Left ventricle myocardium inferior (tissue), 1 donor: ENCODE measurements around the gene AP1G2. TPM values are rescaled to one million over a fixed set of nuclear protein-coding genes. Genes with fewer than 3 reads are reported as not detected.
"Not testable (repeated sequence)": the region's sequence is repeated elsewhere in the genome, so short reads cannot be mapped to it uniquely, and the experiment has no call there.

Experiments
- DNase-seq: peaks from one replicate; pipeline ENCODE4 v3.0.0-alpha.2; 2020
- H3K27ac ChIP-seq: fragments of 200-600 bp; replicated peaks from 2 replicates; pipeline ENCODE4 v1.8.0; 2021
- H3K27me3 ChIP-seq: fragments of 200-600 bp; 2 replicates; pipeline ENCODE4 v1.8.0; 2021; ENCODE audit warnings: low read depth
- H3K36me3 ChIP-seq: fragments of 200-600 bp; 2 replicates; pipeline ENCODE4 v1.8.0; 2021
- H3K4me1 ChIP-seq: fragments of 200-600 bp; 2 replicates; pipeline ENCODE4 v1.8.0; 2021
- H3K4me3 ChIP-seq: fragments of 200-600 bp; 2 replicates; pipeline ENCODE4 v1.8.0; 2021; ENCODE audit warnings: mild to moderate bottlenecking, moderate library complexity
- H3K9me3 ChIP-seq: fragments of 200-600 bp; replicated peaks from 2 replicates; pipeline ENCODE4 v1.8.0; 2021
- CTCF ChIP-seq: fragments of 200-600 bp; IDR thresholded peaks from 2 replicates; pipeline ENCODE4 v1.8.0; 2021; ENCODE audit warnings: antibody characterized with exemption, mild to moderate bottlenecking, borderline replicate concordance
- intact Hi-C: fragments of 100-400 bp; cut with micrococcal nuclease; formaldehyde crosslinking; loops from one replicate; pipeline ENCODE4 v1.11.0; 2022
- total RNA-seq: library from RNA; stranded (reverse); fragmentation: NEBNext Ultra II Directional; extraction: Animal tissue kit (Norgen Biotek cat#: 25700); gene quantifications from one replicate; pipeline ENCODE4 v1.2.1, GENCODE V29; 2021
- donor health status: DM: no; HTN: yes; CAD: no; lungs with severe emphysema.

AP1G2 gene
- total RNA-seq, 1 donor from 2014 or later: 10.4 TPM

DNA sequence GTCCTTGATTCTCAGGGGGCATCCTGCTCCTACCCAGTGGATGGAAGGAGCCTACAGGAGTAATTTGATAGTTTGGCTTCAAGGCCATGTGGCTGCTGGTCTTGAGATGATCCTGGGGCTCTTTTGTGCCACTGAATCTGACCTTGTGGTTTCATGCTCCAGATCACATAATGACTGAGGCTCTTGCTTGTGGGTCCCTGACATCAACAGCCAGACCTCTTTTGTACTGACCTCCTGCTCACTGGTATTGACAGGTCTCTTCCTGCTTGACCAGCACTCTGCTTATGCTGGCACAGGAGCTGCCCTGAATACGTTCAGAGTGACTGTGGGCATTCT lies 34.2 kb upstream of the AP1G2 start:
- H3K9me3 ChIP-seq: peaks cover 11% of the 10 kb centered on the region
- peaks cover 18% of the 10 kb centered on the region for H3K4me1 ChIP-seq
- peaks cover 3% of the 10 kb centered on the region for H3K27me3 ChIP-seq
- intact Hi-C loops: no loop called here
- no peaks in the 10 kb centered on the region for H3K36me3 ChIP-seq
- no peak overlapping the region for H3K27ac ChIP-seq
- TF ChIP-seq CTCF: no peak
- H3K4me3 ChIP-seq: no peak overlapping the region
- no peak for DNase-seq

DNA sequence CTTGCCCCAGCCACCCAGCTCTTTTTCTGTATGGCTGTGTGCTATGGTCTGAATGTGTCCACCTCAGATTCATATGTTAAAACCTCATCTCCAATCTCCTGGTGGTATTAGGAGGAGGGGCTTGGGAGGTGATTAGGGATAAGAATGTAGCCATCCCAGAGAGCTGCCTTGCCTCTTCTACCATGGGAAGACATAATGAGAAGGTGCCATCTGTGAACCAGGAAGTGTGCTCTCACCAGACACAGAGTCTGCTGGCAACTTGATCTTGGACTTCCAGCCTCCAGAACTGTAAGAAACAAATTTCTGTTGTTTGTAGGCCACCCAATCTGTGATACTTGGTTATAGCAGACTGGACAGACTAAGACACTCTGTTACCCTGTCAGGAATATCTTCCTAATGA lies 33.8 kb upstream of the AP1G2 start:
- no peak for TF ChIP-seq CTCF
- H3K36me3 ChIP-seq: no peaks in the 10 kb centered on the region
- no peak overlapping the region for H3K4me3 ChIP-seq
- DNase-seq: no peak
- H3K9me3 ChIP-seq: peaks cover 11% of the 10 kb centered on the region
- H3K27ac ChIP-seq: no peak overlapping the region
- no peaks in the 10 kb centered on the region for H3K27me3 ChIP-seq
- intact Hi-C loops: no loop called here
- peaks cover 18% of the 10 kb centered on the region for H3K4me1 ChIP-seq

GRCh38 chr14:23600806-23601205 lies 33.2 kb upstream of the AP1G2 start:
- H3K4me1 ChIP-seq: peaks cover 15% of the 10 kb centered on the region
- H3K27me3 ChIP-seq: no peaks in the 10 kb centered on the region
- H3K9me3 ChIP-seq: peaks cover 11% of the 10 kb centered on the region
- TF ChIP-seq CTCF: no peak
- no peak overlapping the region for H3K27ac ChIP-seq
- no peak overlapping the region for H3K4me3 ChIP-seq
- intact Hi-C loops: no loop called here
- DNase-seq: no peak
- no peaks in the 10 kb centered on the region for H3K36me3 ChIP-seq

DNA sequence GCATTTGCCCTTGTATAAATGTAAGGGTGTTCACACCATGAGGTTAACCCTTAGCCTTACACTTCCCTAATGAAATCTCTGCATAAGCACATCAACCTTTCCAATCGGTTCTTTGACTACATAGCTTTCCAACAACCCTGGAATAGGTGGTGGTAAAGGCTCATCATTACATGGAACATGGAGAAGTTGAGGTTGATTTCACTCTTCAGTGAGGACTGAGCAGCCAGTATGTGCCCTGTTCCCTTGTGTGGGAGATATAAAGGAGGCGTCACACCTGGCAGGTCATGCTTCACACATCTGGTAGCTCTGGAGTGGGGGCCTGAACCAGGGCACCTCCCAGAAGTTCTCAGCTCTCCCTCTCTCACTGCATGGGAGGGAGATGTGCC lies 32.7 kb upstream of the AP1G2 start:
- no peak overlapping the region for H3K27ac ChIP-seq
- H3K36me3 ChIP-seq: no peaks in the 10 kb centered on the region
- no peak for TF ChIP-seq CTCF
- peaks cover 11% of the 10 kb centered on the region for H3K9me3 ChIP-seq
- no peaks in the 10 kb centered on the region for H3K27me3 ChIP-seq
- no peak overlapping the region for H3K4me3 ChIP-seq
- DNase-seq: no peak
- intact Hi-C loops: no loop called here
- peaks cover 14% of the 10 kb centered on the region for H3K4me1 ChIP-seq

- intact Hi-C loops, H3K4me3 ChIP-seq, H3K36me3 ChIP-seq, H3K27ac ChIP-seq, H3K4me1 ChIP-seq, H3K9me3 ChIP-seq, H3K27me3 ChIP-seq, DNase-seq: not testable (repeated sequence)
Observed at GRCh38 chr14:23594191-23594590, 26.6 kb upstream of the AP1G2 start.

DNA sequence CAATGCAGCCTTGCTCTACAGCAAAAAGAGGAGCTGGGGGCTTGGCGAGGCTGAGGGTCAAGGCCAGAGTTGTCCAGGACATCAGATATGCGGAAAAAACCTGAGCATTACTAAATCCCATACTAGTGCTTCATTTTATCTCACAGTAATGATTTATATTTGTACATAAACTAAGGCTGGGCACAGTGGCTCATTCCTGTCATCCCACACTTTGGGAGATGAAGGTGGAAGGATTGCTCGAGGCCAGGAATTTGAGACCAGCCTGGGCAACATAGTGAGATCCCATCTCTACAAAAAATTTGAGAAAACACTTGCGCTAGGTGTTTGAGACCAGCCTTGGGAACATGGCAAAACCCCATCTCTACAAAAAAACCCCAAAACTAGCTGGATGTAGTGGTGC lies 22.6 kb upstream of the AP1G2 start:
- no peak for TF ChIP-seq CTCF
- Histone ChIP-seq H3K9me3 (no peaks in the 10 kb centered on the region), H3K4me3 (no peak overlapping the region), H3K27me3 (peaks cover 16% of the 10 kb centered on the region), H3K36me3 (no peaks in the 10 kb centered on the region), H3K4me1 (peaks cover 6% of the 10 kb centered on the region), H3K27ac (no peak overlapping the region)
- intact Hi-C loops: no loop called here
- DNase-seq: no peak
